ENCODE data around the gene TRIM69. TPM values are rescaled to one million over a fixed set of nuclear protein-coding genes. Genes with fewer than 3 reads are reported as not detected.

TRIM69 gene
- total and polyA plus RNA-seq, 2 of the 4 experiments (the other 2 are of a cell fraction), result 5.3 to 7.7 TPM

- Histone ChIP-seq H2BK5ac (ENCODE audit: low read depth, low read length, poor library complexity, severe bottlenecking) (no peak overlapping the region), H2BK20ac (ENCODE audit: low read depth, low read length) (no peak overlapping the region), H4K20me1 (ENCODE audit: insufficient read depth, low read length) (peaks cover 3% of the 10 kb centered on the region), H2AK9ac (replicated peaks; ENCODE audit: low read depth, low read length, poor library complexity) (no peak overlapping the region), H3K27me3 (ENCODE audit: control insufficient read depth, insufficient read depth, low read length) (no peaks in the 10 kb centered on the region), H2BK120ac (ENCODE audit: low read depth, low read length) (no peak overlapping the region), H3K14ac (replicated peaks; ENCODE audit: low read depth, low read length) (no peak overlapping the region), H3K36me3 (ENCODE audit: control insufficient read depth, insufficient read depth, low read length) (no peaks in the 10 kb centered on the region), H3K9me1 (ENCODE audit: insufficient read depth, low read length) (no peaks in the 10 kb centered on the region; the same call in 1 of the 2 replicates), H2AFZ (replicated peaks; ENCODE audit: low read length, poor library complexity) (no peak overlapping the region), H3K23ac (ENCODE audit: low read depth, low read length) (no peak overlapping the region), H3K4me2 (ENCODE audit: low read depth, low read length) (no peak overlapping the region), H2BK15ac (ENCODE audit: low read depth, low read length) (no peak overlapping the region), H4K5ac (ENCODE audit: low read depth, low read length) (no peak overlapping the region), H3K9me3 (ENCODE audit: control insufficient read depth, insufficient read depth, low read length) (no peaks in the 10 kb centered on the region), H3K18ac (ENCODE audit: low read depth, low read length) (no peak overlapping the region), H3K79me1 (ENCODE audit: low read depth in 1 of 2, low read length in 2 of 2) (peaks cover 6 to 7% of the 10 kb centered on the region in 2 experiments; a peak in 2 of 4 replicates), H2AK5ac (ENCODE audit: low read depth, low read length) (no peak overlapping the region), H3K4me1 (ENCODE audit: control insufficient read depth, insufficient read depth, low read length) (no peaks in the 10 kb centered on the region), H4K91ac (ENCODE audit: insufficient read depth, low read depth, low read length) (no peak overlapping the region), H3K4ac (ENCODE audit: low read depth, low read length) (no peak overlapping the region), H3K9ac (ENCODE audit: low read depth, low read length) (no peak overlapping the region), H3K27ac (ENCODE audit: insufficient read depth, low read length) (no peak overlapping the region), H3K4me3 (ENCODE audit: insufficient read depth, low read depth, low read length) (no peak overlapping the region), H4K8ac (ENCODE audit: low read depth in 2 of 2, low read length in 2 of 2) (no peak overlapping the region), H3K56ac (ENCODE audit: extremely low read depth, insufficient read depth, low read length) (no peak overlapping the region)
- dilution Hi-C loops (cut with HindIII; ENCODE audit: low sequenced_read_pairs, unreplicated experiment) (no loop called here), in situ Hi-C loops (cut with MboI; ENCODE audit: low sequenced_read_pairs) (no loop called here), intact Hi-C loops (cut with micrococcal nuclease) (no loop called here)
- DNase-seq, result no peak
- ATAC-seq (ENCODE audit: low read depth), result no peak
- ChIA-PET POLR2A (ENCODE audit: unreplicated experiment) (no interaction called here), CTCF (no interaction called here)
- TF ChIP-seq MAFK (IDR thresholded peaks at IDR 0.05; ENCODE audit: low read depth, low read length) (no peak), CTCF (conservative IDR thresholded peaks at IDR 0.05; ENCODE audit: low read depth, low read length) (no peak), FOS (IDR thresholded peaks at IDR 0.05; ENCODE audit: low read depth, low read length) (no peak), NFE2L2 (IDR thresholded peaks at IDR 0.05; ENCODE audit: low read depth, low read length) (no peak), RAD21 (IDR thresholded peaks at IDR 0.05; ENCODE audit: low read length) (no peak), CEBPB (IDR thresholded peaks at IDR 0.05; ENCODE audit: low read depth, low read length) (no peak), USF2 (IDR thresholded peaks at IDR 0.05; ENCODE audit: low read depth, low read length) (no peak), ELK1 (IDR thresholded peaks at IDR 0.05; ENCODE audit: borderline replicate concordance, low read depth, low read length) (no peak), BHLHE40 (IDR thresholded peaks at IDR 0.05; ENCODE audit: low read depth, low read length) (no peak)
- BruUV-seq (replicated peaks), result no TSS peak
- no CpG with 5 or more reads among the region's 2 CpGs for WGBS, 2 experiments (ENCODE audit: extremely low coverage in 2 of 2, insufficient read length in 1 of 2)
These were observed 29.2 kb upstream of the TRIM69 start for GRCh38 chr15:44706946-44707636.

All from IMR-90 (cell line).